HG02852 (cell line): ENCODE data around the gene NF2.
"Not testable (repeated sequence)": the region's sequence is repeated elsewhere in the genome, so short reads cannot be mapped to it uniquely, and the experiment has no call there.

ENCODE experiments used
- ATAC-seq: cut with Tn5 transposase; IDR thresholded peaks from one replicate; pipeline ENCODE4 v1.9.1; 2021; ENCODE audit warnings: mild to moderate bottlenecking, moderate library complexity; ENCODE audit not compliant: unreplicated experiment

The NF2 gene

GRCh38 chr22:29594447-29594846 is 9.0 kb upstream of the NF2 start:
- ATAC-seq, result not testable (repeated sequence)

DNA sequence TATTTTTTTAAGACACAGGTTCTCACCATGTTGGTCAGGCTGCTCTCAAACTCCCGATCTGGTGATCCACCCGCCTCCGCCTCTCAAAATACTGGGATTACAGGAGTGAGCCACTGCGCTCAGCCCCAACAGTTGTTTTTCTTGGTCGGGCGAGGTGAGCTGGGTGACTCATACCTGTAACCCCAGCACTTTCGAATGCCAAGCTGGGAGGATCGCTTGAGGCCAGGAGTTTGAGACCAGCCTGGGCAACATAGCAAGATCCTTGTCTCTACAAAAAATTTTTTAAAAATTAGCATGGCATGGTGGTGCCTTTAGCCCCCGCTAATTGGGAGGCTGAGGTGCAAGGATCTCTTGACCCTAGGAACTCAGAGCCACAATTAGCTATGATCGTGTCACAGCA is 7.0 kb upstream of the NF2 start:
- no peak for ATAC-seq

- ATAC-seq, result not testable (repeated sequence)
Observed at GRCh38 chr22:29597871-29598683, 5.4 kb upstream of the NF2 start.

- ATAC-seq, result no peak
Observed at GRCh38 chr22:29598684-29599020, 4.8 kb upstream of the NF2 start.

- no peak for ATAC-seq
Observed at GRCh38 chr22:29604076-29604360, 585 bp downstream of the NF2 start.

DNA sequence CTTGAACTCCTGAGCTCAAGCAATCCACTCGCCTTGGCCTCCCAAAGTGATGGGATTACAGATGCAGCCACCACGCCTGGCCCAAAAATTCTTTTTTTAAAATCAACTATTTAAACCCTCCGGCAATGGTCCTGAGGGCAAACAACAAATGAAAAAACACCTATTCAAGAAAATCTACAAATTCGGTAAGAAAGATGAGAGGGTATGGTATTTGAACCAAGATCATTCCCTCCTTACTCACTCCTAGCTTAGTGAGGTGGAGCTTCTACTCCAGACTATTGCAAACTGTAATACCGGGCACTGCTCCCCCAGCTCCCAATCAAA is 2.1 kb downstream of the NF2 start:
- ATAC-seq, result no peak

DNA sequence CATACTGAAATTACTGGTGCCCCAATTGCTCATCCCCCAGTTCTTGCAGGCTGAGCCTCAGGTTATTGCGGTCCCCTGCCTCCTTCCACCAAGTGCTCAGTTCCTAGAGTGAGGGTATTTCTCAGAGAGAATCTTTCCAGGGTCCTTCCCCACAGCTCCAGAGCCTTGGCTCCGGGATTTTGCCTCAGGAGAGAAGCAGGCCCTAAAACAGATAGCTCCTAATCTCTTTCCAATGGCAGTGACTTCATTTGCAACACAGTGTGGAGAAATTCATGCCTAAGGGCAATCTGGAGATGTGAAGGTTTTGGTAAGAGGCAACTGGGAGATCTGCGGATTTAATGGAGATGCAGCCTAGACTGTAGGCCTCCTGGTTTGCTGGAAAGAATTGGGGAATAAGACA is 2.9 kb downstream of the NF2 start:
- ATAC-seq, result no peak

- ATAC-seq, result no peak
Observed at GRCh38 chr22:29607426-29607825, 4.0 kb downstream of the NF2 start.

GRCh38 chr22:29609139-29609538 is 5.7 kb downstream of the NF2 start:
- ATAC-seq, result no peak

DNA sequence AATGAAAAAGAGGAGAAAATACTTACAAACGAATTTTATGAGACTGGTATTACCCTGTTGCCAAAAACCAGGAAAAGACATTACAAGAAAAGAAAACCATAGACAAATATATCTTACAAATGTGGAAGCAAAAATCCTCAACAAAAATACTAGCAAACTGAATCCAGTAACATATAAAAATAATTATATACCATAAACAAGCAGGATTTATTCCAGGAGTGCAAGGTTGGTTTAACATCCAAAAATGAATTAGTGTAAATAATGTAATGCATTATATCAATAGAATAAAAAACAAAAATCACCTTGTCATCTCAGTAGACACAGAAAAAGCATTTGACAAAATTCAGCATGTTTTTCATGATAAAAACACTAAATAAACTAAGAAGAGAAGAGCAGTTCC is 7.3 kb downstream of the NF2 start:
- ATAC-seq, result no peak

DNA sequence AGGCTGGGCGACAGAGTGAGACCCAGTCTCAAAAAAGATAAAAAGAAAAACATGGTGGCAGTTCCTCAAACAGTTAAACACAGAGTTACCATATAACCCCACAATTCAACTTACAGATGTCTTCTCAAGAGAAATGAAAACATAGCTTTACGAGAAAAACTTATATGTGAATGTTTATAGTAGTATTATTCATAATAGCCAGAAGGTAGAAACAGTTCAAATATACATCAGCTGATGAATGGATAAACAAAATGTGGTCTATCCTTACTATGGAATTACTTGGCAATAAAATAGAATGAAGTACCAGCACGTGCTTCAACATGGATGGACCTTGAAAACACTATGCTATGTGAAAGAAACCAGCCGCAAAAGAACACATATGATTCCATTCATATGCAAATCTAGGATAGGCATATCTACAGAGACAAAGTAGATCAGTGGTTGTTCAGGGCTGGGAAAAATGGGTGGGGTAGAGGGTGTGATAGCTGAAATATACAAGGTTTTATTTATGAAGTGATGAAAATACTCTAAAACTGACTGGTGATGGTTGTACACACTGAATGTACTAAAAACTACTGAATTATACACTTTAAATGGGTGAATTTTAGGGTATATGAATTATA is 12.4 kb downstream of the NF2 start:
- no peak for ATAC-seq

DNA sequence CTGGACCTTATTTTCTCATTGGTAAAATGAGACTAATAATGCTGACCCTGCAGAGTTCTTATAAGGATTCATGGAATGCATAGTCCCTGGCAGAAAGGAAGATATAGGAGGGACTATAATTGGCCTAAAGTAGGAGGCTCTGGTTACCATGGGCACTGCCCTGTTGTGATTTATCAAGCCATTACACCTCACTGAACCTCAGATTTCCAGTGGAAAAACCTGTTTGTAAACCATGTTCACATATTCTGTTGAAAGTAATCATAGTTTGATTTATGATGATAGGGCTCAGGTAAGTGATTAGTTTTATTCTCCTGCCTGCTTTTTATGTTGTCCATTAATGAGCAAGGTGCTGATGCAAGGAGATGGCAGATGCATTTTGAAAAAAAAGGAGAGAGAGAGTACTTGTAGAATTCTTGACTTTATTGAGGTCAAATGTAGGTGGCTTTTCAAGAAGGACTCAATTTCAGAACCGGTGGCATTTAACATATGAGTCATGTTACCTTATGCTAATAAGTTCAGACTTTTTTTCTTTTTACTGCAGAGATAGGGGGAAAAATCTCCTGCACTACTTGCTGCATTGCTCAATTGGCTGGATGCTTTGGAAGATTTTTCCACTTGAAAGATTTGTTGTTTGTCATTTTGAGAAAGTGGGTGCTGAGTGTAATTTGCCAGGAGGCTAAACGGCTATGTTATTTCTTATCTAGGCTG is 14.6 kb downstream of the NF2 start:
- no peak for ATAC-seq

- ATAC-seq, result no peak
Observed at GRCh38 chr22:29621761-29622526, 18.5 kb downstream of the NF2 start.

DNA sequence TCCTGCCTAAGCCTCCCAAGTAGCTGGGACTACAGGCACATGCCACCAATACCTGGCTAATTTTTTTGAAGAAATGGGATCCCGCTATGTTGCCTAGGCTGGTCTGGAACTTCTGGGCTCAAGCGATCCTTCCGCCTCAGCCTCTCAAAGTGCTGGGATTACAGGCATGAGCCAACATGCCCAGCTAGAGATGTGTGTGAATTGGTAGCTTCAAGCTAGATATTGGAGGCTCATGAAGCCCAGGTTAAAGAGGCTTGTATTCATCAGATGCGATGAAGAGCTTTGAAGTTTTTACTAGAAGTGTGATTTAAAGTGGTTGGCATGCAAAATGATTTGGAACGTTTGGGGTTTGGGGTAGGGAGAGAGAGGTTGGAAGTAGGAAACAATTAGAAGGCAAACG is 19.6 kb downstream of the NF2 start:
- ATAC-seq, result no peak

DNA sequence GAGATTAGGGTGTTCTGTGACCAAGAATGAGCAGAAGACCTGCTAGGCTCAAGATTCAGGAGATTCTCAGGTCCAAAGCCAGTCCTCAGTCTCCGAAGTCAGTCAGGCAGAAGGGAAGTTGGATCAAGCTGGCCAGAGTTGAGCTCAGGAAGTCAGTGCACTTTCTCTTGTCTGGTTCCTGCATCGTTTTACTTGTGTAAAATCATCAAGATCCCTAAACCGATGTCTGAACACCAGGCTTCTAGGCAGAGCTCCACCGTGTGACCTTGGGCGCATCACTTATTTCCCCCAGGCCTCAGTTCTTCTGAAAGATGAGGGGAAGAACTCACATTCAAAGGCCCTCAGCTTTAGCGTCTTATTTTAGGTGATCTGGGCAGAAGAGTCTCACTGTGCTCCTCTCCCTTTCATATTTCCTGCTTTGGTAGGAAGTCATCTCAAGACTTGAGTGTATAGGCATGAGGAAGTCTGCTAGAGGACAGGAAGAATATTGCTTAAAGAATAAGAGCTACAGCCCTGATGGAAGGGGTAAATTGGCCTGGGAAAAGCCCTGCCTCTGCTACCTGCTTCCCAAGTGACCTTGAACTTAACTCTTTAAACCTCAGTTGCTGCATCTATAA is 20.2 kb downstream of the NF2 start:
- no peak for ATAC-seq

DNA sequence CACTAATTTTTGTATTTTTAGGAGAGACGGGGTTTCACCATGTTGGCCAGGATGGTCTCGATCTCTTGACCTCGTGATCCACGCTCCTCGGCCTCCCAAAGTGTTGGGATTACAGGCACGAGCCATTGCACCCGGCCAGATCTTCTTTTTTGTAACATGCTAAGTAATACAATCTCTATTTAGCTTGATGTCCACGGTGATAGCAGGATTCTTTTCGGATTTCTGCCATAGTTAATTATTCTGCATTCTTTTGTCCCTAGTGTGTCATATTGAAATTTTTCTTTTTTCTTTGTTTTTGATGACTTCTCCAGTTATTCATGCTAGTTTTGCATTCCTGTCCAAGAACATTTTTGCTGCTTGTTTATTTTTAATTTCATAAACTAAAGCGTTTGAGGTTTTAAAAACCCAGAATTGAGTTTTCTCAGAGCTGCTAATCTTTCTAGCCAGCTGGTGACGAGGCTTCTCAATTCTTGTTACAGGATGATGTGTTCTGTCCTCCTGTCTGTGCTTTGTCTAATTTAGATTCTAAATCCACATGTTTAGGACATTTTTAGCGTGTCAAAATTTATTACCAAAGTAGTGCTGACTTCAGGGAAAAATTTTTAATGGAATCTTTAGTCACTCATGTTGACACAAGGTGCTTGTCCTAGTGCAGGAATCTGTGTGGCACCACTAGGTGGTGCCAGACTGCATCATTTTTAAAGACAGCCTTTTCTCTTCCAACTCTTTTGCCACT is 21.8 kb downstream of the NF2 start:
- ATAC-seq, result no peak

DNA sequence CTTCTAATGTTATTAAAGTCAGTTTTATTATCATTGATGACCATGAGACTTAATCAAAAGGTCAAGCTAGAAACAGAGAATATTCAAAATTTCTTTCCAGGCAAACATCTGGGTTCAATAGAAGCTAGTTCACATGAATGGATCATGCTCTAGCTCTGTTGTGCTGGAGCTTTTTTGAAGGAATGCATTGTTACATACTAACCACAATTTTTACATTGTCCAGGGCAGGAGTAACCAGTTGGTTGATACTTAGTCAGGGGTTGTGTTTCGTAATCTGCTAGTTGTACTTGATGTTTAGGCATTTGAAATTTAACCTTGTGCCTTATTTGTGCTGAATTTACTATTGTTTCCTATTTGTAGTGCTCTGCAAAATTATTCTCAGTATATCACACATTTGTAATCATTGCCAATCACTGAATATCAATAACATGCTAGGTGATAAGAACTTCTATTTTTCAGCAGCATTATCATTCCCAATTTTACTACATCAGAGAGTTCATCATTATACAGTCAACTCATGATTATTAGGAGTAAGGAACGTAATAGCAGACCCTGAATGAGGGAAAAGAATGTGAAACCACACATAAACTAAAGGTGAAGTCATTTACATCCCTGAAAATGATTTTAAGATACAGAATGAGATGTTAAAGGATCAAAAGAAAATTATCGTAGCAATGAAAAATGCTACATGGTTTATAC is 23.2 kb downstream of the NF2 start:
- no peak for ATAC-seq

DNA sequence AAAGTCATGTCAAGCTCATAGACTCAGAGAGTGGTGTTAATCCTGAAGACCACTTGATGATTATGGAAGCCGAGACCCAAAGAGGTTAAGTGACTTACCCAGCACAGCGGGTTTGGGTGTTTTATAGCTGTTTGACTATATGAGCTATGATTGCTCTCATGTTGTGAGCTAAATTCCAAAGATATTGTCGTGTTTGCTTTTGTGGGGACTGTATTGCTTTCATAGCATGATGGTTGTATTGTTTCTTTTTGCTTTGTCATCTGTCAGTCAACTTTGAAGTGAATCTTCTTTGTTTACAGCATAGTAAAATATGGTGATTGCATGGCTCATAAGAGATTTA is 23.7 kb downstream of the NF2 start:
- ATAC-seq, result no peak

GRCh38 chr22:29628996-29629902 is 25.8 kb downstream of the NF2 start:
- no peak for ATAC-seq
